Activated naive CD8-positive, alpha-beta T cell treated with anti-CD3 and anti-CD28 coated beads for 36 hours (primary cell): Measurements from ENCODE around the gene ZDHHC11B. TPM values are rescaled to one million over a fixed set of nuclear protein-coding genes. Genes with fewer than 3 reads are reported as not detected.
"Not testable (repeated sequence)": the region's sequence is repeated elsewhere in the genome, so short reads cannot be mapped to it uniquely, and the experiment has no call there.

Experiments
- DNase-seq: peaks from one replicate; pipeline ENCODE4 v3.0.0; 2021
- H3K27ac Mint-ChIP-seq: one replicate; pipeline ENCODE4 v1.8.0; 2022; ENCODE audit warnings: mild to moderate bottlenecking, moderate library complexity, mixed read lengths
- H3K27me3 Mint-ChIP-seq: one replicate; pipeline ENCODE4 v1.8.0; 2022; ENCODE audit warnings: mild to moderate bottlenecking, mixed read lengths
- H3K36me3 Mint-ChIP-seq: one replicate; pipeline ENCODE4 v1.8.0; 2021; ENCODE audit warnings: mild to moderate bottlenecking, mixed read lengths
- H3K4me1 Mint-ChIP-seq: one replicate; pipeline ENCODE4 v1.8.0; 2021; ENCODE audit warnings: mixed read lengths
- H3K4me3 Mint-ChIP-seq: one replicate; pipeline ENCODE4 v1.8.0; 2022; ENCODE audit warnings: mild to moderate bottlenecking, moderate library complexity, mixed read lengths
- H3K9me3 Mint-ChIP-seq: one replicate; pipeline ENCODE4 v1.8.0; 2022; ENCODE audit warnings: mixed read lengths
- total RNA-seq, 2 experiments: library from RNA; stranded (reverse); gene quantifications; one replicate each; pipeline ENCODE4 v1.2.3, GENCODE V29; 2021

Gene ZDHHC11B
- total RNA-seq, 2 experiments from 2014 or later = not detected

- H3K9me3 Mint-ChIP-seq, H3K4me3 Mint-ChIP-seq, H3K36me3 Mint-ChIP-seq, H3K27me3 Mint-ChIP-seq, DNase-seq, H3K4me1 Mint-ChIP-seq, H3K27ac Mint-ChIP-seq: not testable (repeated sequence)
Observed at GRCh38 chr5:732754-733454, 51.6 kb downstream of the ZDHHC11B start.

DNA sequence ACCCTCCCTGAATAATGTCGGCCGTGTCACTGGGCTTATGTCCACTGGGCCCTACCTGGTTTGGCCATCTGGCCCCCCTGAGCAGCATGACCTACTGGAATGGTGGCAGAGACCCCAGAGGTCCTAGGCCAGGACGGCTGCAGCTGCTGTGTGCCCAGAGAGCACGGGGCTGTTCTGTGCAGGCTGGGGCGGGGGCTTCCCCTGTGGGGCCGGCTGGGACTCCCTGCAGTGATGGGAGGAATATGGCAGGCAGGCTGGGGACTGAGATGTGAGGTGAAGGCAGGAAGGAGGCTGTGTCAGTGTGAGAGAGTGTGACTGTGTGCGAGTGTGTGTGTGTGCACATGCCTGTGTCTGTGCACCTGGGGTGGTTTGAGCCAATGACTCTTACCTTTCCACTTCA is 55.3 kb downstream of the ZDHHC11B start:
- H3K4me1 Mint-ChIP-seq, DNase-seq, H3K27me3 Mint-ChIP-seq, H3K27ac Mint-ChIP-seq, H3K36me3 Mint-ChIP-seq, H3K4me3 Mint-ChIP-seq, H3K9me3 Mint-ChIP-seq: not testable (repeated sequence)

GRCh38 chr5:727087-727486 is 57.4 kb downstream of the ZDHHC11B start:
- H3K9me3 Mint-ChIP-seq, H3K27me3 Mint-ChIP-seq, H3K4me3 Mint-ChIP-seq, H3K4me1 Mint-ChIP-seq, H3K27ac Mint-ChIP-seq, H3K36me3 Mint-ChIP-seq, DNase-seq: not testable (repeated sequence)

DNA sequence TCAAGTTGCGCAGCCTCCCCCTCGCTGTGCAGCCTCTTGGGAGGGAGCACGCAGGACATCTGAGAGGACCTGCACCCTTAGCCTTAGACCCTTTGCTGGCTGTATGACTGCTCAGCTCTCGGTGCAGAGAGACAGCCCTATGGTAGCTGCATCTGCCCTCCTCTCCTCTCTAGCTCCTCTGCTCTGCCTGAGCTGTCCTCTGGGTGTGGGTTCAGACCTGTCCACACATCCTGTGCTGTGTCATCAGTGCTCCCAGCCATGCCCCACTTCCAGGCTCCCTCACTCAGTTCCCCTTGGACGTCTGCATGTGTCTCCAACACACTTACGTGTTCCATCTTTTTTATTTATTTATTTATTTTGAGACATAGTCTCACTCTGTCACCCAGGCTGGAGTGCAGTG is 60.7 kb downstream of the ZDHHC11B start:
- H3K4me1 Mint-ChIP-seq, H3K36me3 Mint-ChIP-seq, H3K9me3 Mint-ChIP-seq, H3K27ac Mint-ChIP-seq, H3K4me3 Mint-ChIP-seq, DNase-seq: not testable (repeated sequence)
- peaks cover 15% of the 10 kb centered on the region for H3K27me3 Mint-ChIP-seq

DNA sequence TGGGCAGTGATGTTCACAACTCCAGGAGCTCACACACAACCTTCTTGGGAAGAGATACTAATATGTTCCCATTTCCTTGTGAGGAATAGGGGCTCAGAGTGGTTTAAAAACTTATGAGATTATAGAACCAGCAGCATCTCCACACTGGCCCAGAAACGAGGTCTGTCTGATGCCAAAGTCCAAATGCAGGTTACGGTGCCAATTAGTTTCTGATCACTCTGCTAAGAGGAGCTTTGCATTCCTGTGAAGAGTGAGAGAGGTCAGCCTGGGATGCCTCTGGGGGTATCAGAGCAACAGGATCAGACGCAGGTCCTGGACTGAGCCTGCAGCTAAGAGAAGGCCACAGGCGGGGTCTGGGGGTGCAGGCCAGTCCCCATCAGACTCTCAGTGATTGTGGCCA is 61.2 kb downstream of the ZDHHC11B start:
- H3K27ac Mint-ChIP-seq, H3K4me3 Mint-ChIP-seq, H3K4me1 Mint-ChIP-seq, DNase-seq, H3K9me3 Mint-ChIP-seq, H3K36me3 Mint-ChIP-seq: not testable (repeated sequence)
- H3K27me3 Mint-ChIP-seq = peaks cover 16% of the 10 kb centered on the region

- not testable (repeated sequence) for H3K9me3 Mint-ChIP-seq, DNase-seq, H3K4me1 Mint-ChIP-seq, H3K36me3 Mint-ChIP-seq, H3K27ac Mint-ChIP-seq, H3K4me3 Mint-ChIP-seq
- H3K27me3 Mint-ChIP-seq = peaks cover 20% of the 10 kb centered on the region
Observed at GRCh38 chr5:719379-719778, 65.2 kb downstream of the ZDHHC11B start.

- H3K4me1 Mint-ChIP-seq = no peaks in the 10 kb centered on the region
- peaks cover 7% of the 10 kb centered on the region for H3K9me3 Mint-ChIP-seq
- H3K36me3 Mint-ChIP-seq = no peaks in the 10 kb centered on the region
- no peak overlapping the region for H3K4me3 Mint-ChIP-seq
- peaks cover 22% of the 10 kb centered on the region for H3K27me3 Mint-ChIP-seq
- no peak for DNase-seq
- H3K27ac Mint-ChIP-seq = no peak overlapping the region
Observed at GRCh38 chr5:717143-717542, 67.4 kb downstream of the ZDHHC11B start.

GRCh38 chr5:716740-717139 is 67.8 kb downstream of the ZDHHC11B start:
- H3K4me3 Mint-ChIP-seq, H3K36me3 Mint-ChIP-seq, H3K9me3 Mint-ChIP-seq, H3K4me1 Mint-ChIP-seq, DNase-seq, H3K27ac Mint-ChIP-seq: not testable (repeated sequence)
- peaks cover 23% of the 10 kb centered on the region for H3K27me3 Mint-ChIP-seq

GRCh38 chr5:715636-716035 is 68.9 kb downstream of the ZDHHC11B start:
- H3K4me1 Mint-ChIP-seq, H3K36me3 Mint-ChIP-seq, H3K27ac Mint-ChIP-seq, H3K4me3 Mint-ChIP-seq, H3K9me3 Mint-ChIP-seq, DNase-seq: not testable (repeated sequence)
- H3K27me3 Mint-ChIP-seq = peaks cover 28% of the 10 kb centered on the region

DNA sequence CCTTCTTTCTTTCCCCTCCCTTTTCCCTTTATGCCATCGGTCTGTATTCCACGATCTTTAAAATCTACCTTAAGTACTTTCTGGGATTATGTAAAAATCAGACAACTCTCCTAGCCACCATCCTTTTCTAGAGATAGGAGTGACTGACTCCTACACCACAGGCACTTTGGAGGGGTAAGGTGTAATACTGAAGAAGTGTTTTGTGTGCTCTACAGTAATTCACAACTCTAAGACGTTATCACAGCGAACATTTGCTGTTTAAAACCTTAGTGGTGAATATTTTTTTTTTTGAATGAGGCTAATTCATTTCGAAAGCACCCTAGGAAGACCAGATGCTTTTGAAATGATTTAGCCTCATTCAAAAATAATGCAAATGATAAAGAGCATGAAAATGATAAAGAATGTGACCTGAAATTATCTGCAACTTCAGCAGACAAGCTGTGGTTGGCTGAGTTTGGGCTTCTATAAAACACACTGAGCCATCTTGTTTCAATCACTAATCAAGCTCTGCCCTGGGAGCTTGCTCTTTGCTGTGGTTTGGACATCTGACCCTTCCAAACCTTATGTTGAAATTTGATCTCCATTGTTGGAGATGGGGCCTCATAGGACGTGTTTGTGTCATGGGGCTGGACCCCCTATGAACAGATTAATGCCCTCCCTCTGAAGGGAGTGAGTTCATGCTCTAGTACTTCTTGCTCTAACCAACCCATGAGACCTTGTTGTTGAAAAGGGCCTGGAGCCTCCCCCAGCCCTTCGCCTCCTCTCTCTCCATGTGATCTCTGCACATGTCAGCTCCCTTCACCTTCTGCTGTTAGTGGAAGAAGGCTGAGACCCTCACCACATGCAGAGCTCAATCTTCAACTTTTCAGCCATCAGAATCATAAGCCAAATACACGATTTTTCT is 70.1 kb downstream of the ZDHHC11B start:
- H3K27me3 Mint-ChIP-seq = peaks cover 27% of the 10 kb centered on the region
- not testable (repeated sequence) for H3K4me3 Mint-ChIP-seq, H3K27ac Mint-ChIP-seq, H3K9me3 Mint-ChIP-seq, H3K4me1 Mint-ChIP-seq, DNase-seq, H3K36me3 Mint-ChIP-seq

- H3K36me3 Mint-ChIP-seq, H3K9me3 Mint-ChIP-seq, H3K27ac Mint-ChIP-seq, H3K4me3 Mint-ChIP-seq, H3K4me1 Mint-ChIP-seq, DNase-seq: not testable (repeated sequence)
- peaks cover 24% of the 10 kb centered on the region for H3K27me3 Mint-ChIP-seq
Observed at GRCh38 chr5:713686-714085, 70.8 kb downstream of the ZDHHC11B start.

DNA sequence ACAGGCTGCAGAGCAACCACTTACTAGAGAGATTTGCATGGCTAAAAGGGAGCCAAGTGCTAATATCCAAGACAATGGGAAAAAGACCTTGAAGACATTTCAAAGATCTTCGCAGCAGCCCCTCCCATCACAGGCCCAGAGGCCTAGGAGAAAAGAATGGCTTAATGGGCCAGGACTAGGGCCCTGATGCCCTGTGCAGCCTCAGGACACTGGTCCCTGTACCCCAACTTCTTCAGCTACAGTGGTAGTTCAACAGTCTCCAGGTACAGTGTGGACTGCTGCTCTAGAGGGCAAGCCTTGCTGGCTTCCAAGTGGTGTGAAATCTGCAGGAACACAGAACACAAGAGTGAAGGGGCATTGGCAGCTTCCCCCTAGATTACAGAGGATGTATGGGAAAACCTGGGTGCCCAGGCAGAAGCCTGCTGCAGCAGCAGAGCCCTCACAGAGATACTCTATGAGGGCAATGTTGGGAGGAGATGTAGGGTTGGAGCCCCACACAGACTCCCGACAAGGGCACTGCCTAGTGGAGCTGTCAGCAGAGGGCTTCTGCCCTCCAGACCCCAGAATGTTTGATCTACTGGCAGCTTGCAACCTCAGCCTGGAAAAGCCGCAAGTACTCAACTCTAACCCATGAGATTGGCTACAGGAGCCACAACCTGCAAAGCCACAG is 75.5 kb downstream of the ZDHHC11B start:
- not testable (repeated sequence) for H3K4me3 Mint-ChIP-seq, H3K36me3 Mint-ChIP-seq, H3K9me3 Mint-ChIP-seq, H3K27ac Mint-ChIP-seq, DNase-seq, H3K4me1 Mint-ChIP-seq
- H3K27me3 Mint-ChIP-seq = peaks cover 14% of the 10 kb centered on the region

DNA sequence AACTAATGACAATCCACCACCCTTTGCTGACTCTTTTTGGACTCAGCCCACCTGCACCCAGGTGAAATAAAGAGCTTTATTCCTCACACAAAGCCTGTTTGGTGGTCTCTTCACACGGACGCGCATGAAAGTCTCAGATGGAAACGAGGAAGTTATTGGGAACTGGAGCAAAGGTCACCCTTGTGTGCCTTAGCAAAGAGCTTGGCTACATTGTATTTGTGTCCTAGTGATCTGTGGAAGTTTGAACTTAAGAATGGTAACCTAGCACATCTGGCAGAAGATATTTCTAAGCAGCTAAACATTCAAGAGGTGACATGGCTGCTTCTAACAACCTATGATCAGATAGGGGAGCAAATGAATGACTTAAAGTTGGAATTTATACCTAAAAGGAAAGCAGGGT is 76.2 kb downstream of the ZDHHC11B start:
- not testable (repeated sequence) for DNase-seq, H3K27ac Mint-ChIP-seq, H3K4me1 Mint-ChIP-seq, H3K4me3 Mint-ChIP-seq, H3K36me3 Mint-ChIP-seq, H3K9me3 Mint-ChIP-seq
- peaks cover 14% of the 10 kb centered on the region for H3K27me3 Mint-ChIP-seq

GRCh38 chr5:706127-706526 is 78.4 kb downstream of the ZDHHC11B start:
- H3K36me3 Mint-ChIP-seq, DNase-seq, H3K4me1 Mint-ChIP-seq, H3K27me3 Mint-ChIP-seq, H3K4me3 Mint-ChIP-seq, H3K9me3 Mint-ChIP-seq, H3K27ac Mint-ChIP-seq: not testable (repeated sequence)
